Effector memory CD4-positive, alpha-beta T cell (primary cell): Measurements from ENCODE around the gene PDLIM7.

Experiments
- DNase-seq, 3 donors: peaks; one replicate each; pipeline ENCODE4 v3.0.0-alpha.2; 2020
- H3K27ac ChIP-seq: 2 replicates; pipeline ENCODE4 v1.7.0; 2013; ENCODE audit warnings: mild to moderate bottlenecking, low read length, moderate library complexity; ENCODE audit not compliant: insufficient read depth, poor library complexity, severe bottlenecking
- H3K27me3 ChIP-seq: replicated peaks from 2 replicates; pipeline ENCODE4 v1.7.0; 2013; ENCODE audit warnings: mild to moderate bottlenecking, low read length; ENCODE audit not compliant: insufficient read depth, control insufficient read depth, poor library complexity, severe bottlenecking
- H3K36me3 ChIP-seq: 2 replicates; pipeline ENCODE4 v1.7.0; 2013; ENCODE audit warnings: mild to moderate bottlenecking, low read length, moderate library complexity; ENCODE audit not compliant: control insufficient read depth, insufficient read depth
- H3K4me1 ChIP-seq: 2 replicates; pipeline ENCODE4 v1.7.0; 2013; ENCODE audit warnings: low read length, mild to moderate bottlenecking; ENCODE audit not compliant: control insufficient read depth, insufficient read depth, poor library complexity, severe bottlenecking
- H3K4me3 ChIP-seq: 2 replicates; pipeline ENCODE4 v1.7.0; 2013; ENCODE audit warnings: low read length, low read depth, mild to moderate bottlenecking; ENCODE audit not compliant: insufficient read depth, poor library complexity, severe bottlenecking
- H3K9me3 ChIP-seq: 2 replicates; pipeline ENCODE4 v1.7.0; 2013; ENCODE audit warnings: mild to moderate bottlenecking, low read length, moderate library complexity; ENCODE audit not compliant: control insufficient read depth

The PDLIM7 gene

GRCh38 chr5:177507596-177508220 is 10.3 kb upstream of the PDLIM7 start:
- H3K4me1 ChIP-seq: no peaks in the 10 kb centered on the region
- H3K27ac ChIP-seq: no peak overlapping the region
- H3K36me3 ChIP-seq: peaks cover 25% of the 10 kb centered on the region
- no peaks in the 10 kb centered on the region for H3K9me3 ChIP-seq
- no peaks in the 10 kb centered on the region for H3K27me3 ChIP-seq
- no peak for DNase-seq
- no peak overlapping the region for H3K4me3 ChIP-seq

DNA sequence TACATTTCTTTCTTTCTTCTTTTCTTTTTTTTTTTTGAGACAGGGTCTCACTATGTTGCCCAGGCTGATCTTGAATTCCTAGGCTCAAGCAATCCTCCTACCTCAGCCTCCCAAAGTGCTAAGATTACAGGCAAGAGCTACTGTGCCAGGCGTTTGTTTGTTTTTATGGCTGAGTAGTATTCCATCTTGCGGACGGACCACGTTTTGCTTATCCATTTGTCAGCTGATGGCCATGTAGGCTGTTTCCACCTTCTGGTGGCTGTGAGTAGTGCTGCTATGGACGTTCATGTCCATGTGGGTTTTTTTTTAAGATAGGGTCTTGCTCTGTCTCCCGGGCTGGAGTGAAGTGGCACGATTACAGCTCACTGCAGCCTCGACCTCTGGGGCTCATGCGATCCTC is 9.8 kb upstream of the PDLIM7 start:
- H3K36me3 ChIP-seq: peaks cover 20% of the 10 kb centered on the region
- no peak overlapping the region for H3K27ac ChIP-seq
- H3K4me1 ChIP-seq: no peaks in the 10 kb centered on the region
- no peaks in the 10 kb centered on the region for H3K9me3 ChIP-seq
- no peaks in the 10 kb centered on the region for H3K27me3 ChIP-seq
- no peak for DNase-seq
- H3K4me3 ChIP-seq: no peak overlapping the region

DNA sequence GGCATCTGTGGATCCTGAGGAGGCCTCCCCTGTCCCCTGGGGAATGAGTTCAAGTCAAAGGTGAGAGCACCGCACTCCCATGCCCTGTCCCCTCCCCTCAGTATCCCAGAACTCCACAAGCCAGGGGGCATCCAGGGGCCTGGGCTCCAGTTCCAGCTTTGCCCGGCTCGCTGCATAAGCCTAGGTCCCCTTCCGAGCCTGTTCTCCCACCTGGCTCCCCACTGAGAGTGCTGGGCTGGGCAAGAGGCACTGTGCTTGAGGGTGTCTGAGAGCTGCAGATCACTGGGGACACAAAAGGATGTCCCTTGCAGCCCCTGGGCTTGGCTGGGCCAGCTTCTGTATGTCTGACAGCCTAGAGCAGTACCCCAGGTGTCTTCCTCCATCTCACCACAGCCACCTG is 7.7 kb upstream of the PDLIM7 start:
- no peak overlapping the region for H3K4me3 ChIP-seq
- H3K9me3 ChIP-seq: no peaks in the 10 kb centered on the region
- no peak for DNase-seq
- peaks cover 4% of the 10 kb centered on the region for H3K4me1 ChIP-seq
- no peak overlapping the region for H3K27ac ChIP-seq
- H3K36me3 ChIP-seq: no peaks in the 10 kb centered on the region
- H3K27me3 ChIP-seq: no peaks in the 10 kb centered on the region

- DNase-seq: no peak
- H3K4me3 ChIP-seq: no peak overlapping the region
- no peaks in the 10 kb centered on the region for H3K9me3 ChIP-seq
- H3K27me3 ChIP-seq: no peaks in the 10 kb centered on the region
- H3K27ac ChIP-seq: no peak overlapping the region
- H3K4me1 ChIP-seq: peaks cover 4% of the 10 kb centered on the region
- H3K36me3 ChIP-seq: no peaks in the 10 kb centered on the region
Measured at GRCh38 chr5:177504086-177505056, 7.0 kb upstream of the PDLIM7 start.

GRCh38 chr5:177503351-177504085 is 6.1 kb upstream of the PDLIM7 start:
- Histone ChIP-seq H3K27ac (no peak overlapping the region), H3K4me3 (no peak overlapping the region), H3K27me3 (no peaks in the 10 kb centered on the region), H3K36me3 (no peaks in the 10 kb centered on the region), H3K9me3 (no peaks in the 10 kb centered on the region), H3K4me1 (peaks cover 4% of the 10 kb centered on the region)
- no peak for DNase-seq

DNA sequence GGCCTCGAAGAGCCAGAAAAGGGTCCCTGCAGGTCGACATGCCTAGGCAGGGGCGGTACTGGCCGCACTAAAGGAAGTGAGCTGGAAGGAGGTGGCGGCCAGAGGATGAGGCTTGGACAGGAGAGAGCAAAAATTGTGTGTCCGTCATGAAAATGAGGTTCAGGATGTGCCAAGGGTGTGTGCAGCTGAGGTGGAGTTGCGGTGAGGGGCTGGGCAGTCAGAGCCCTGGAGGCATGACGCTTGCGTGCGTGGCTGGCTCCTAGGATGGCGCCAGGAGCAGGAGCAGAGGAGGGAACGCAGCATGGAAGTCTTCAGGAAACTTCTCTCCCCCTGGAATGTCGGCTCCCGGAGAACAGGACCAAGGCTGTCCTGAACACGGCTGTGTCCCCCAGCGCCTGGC is 5.5 kb upstream of the PDLIM7 start:
- Histone ChIP-seq H3K4me1 (peaks cover 9% of the 10 kb centered on the region), H3K4me3 (no peak overlapping the region), H3K36me3 (no peaks in the 10 kb centered on the region), H3K27ac (no peak overlapping the region), H3K9me3 (no peaks in the 10 kb centered on the region), H3K27me3 (no peaks in the 10 kb centered on the region)
- no peak for DNase-seq

DNA sequence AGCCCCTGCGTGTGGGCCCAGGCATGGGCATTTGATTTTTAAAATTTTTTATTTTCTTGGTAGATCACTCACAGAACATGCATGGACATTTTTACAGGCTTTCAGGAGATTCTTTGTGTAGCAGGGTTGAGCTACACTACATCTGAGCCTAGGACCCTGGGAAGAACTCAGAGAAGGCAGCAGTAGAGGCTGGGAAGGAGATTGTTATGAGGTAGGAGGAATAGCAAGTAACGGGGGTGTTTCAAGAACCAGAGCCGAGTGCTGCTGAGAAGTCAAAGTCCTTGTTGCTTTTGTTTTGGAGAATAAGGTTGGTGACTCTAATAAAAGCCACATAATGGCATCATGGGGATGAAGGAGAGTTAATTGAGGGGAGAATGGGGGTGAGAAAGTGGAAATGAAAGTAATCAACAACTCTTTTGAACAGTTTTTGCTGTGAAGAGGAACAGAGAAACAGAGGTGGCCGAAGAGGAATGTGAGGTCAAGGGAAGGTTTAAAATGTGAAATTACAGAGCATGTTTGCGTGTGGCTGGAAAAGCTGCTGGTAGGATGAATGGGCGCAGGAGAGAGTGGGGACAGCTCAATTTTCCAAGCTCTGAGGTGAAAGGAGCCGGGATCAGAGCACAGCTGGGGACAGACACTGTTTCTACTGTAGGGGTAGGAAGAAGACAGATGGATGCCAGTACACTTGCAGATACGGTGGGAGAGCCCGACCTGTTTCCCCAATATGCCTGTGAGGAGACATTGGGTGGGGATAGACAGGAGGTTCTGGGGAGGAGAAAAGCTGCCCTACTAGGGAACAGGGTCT is 4.7 kb upstream of the PDLIM7 start:
- no peak for DNase-seq
- Histone ChIP-seq H3K27me3 (no peaks in the 10 kb centered on the region), H3K9me3 (no peaks in the 10 kb centered on the region), H3K27ac (no peak overlapping the region), H3K4me3 (no peak overlapping the region), H3K36me3 (no peaks in the 10 kb centered on the region), H3K4me1 (peaks cover 16% of the 10 kb centered on the region)

- H3K36me3 ChIP-seq: no peaks in the 10 kb centered on the region
- H3K27me3 ChIP-seq: no peaks in the 10 kb centered on the region
- H3K4me1 ChIP-seq: peaks cover 22% of the 10 kb centered on the region
- H3K9me3 ChIP-seq: no peaks in the 10 kb centered on the region
- peak; percentile 60 to 76 (median 69) for DNase-seq
- no peak overlapping the region for H3K27ac ChIP-seq
- H3K4me3 ChIP-seq: no peak overlapping the region
Measured at GRCh38 chr5:177500685-177501522, 3.5 kb upstream of the PDLIM7 start.

GRCh38 chr5:177499842-177500241 is 2.4 kb upstream of the PDLIM7 start:
- H3K4me1 ChIP-seq: peaks cover 22% of the 10 kb centered on the region
- DNase-seq: no peak

More at GRCh38 chr5:177499842-177500241, 2.4 kb upstream of the PDLIM7 start:
- Histone ChIP-seq H3K36me3 (no peaks in the 10 kb centered on the region), H3K27ac (no peak overlapping the region), H3K9me3 (no peaks in the 10 kb centered on the region), H3K4me3 (no peak overlapping the region), H3K27me3 (no peaks in the 10 kb centered on the region)
